ENCODE data around the gene ARHGEF6. TPM values are rescaled to one million over a fixed set of nuclear protein-coding genes. Genes with fewer than 3 reads are reported as not detected.

ARHGEF6 gene
- total and polyA plus RNA-seq, 4 donors = 4.9 to 22.4 (median 15.5) TPM

DNA sequence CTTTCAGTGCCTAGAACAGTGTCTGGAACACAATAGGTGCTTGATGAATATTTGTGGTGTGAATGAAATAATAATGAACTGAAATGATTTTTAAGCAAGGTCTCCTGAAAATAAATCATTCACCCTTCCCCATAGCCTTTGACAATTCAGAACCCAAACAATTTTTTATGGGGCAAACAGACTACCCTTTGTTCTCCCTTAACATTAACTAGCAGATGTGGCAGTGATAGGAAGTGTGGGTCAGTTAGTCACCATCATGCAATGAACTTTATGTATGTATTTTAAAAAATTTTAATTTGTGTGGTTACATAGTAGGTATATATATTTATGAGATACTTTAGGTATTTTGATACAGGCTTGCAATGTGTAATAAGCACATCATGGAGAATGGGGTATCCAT lies 160.0 kb downstream of the ARHGEF6 start:
- DNase-seq (no peak), ATAC-seq (ENCODE audit: insufficient read depth, low FRiP score) (no peak)
- H3K9me3 ChIP-seq (ENCODE audit: control insufficient read depth in 4 of 4, insufficient read depth in 3 of 4, low read length in 3 of 4) = no peaks in the 10 kb centered on the region
- TF ChIP-seq, protein P1, sequence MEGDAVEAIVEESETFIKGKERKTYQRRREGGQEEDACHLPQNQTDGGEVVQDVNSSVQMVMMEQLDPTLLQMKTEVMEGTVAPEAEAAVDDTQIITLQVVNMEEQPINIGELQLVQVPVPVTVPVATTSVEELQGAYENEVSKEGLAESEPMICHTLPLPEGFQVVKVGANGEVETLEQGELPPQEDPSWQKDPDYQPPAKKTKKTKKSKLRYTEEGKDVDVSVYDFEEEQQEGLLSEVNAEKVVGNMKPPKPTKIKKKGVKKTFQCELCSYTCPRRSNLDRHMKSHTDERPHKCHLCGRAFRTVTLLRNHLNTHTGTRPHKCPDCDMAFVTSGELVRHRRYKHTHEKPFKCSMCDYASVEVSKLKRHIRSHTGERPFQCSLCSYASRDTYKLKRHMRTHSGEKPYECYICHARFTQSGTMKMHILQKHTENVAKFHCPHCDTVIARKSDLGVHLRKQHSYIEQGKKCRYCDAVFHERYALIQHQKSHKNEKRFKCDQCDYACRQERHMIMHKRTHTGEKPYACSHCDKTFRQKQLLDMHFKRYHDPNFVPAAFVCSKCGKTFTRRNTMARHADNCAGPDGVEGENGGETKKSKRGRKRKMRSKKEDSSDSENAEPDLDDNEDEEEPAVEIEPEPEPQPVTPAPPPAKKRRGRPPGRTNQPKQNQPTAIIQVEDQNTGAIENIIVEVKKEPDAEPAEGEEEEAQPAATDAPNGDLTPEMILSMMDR (IDR thresholded peaks at IDR 0.05; ENCODE audit: control extremely low read depth, extremely low read depth) = no peak
- H3K36me3 ChIP-seq (ENCODE audit: control insufficient read depth in 4 of 4, insufficient read depth in 4 of 4, low read length in 4 of 4) = no peaks in the 10 kb centered on the region
- no peak overlapping the region for H3K9ac ChIP-seq (ENCODE audit: insufficient read depth in 1 of 2, low read length in 2 of 2)
- no peaks in the 10 kb centered on the region for H3K4me1 ChIP-seq (ENCODE audit: control insufficient read depth in 5 of 5, insufficient read depth in 5 of 5, low read length in 5 of 5)
- H3K27ac ChIP-seq (ENCODE audit: low read depth in 1 of 2, low read length in 1 of 2) = no peak overlapping the region
- no peak overlapping the region for H3K4me3 ChIP-seq
- peaks cover 0 to 13% (median 3%) of the 10 kb centered on the region in 3 donors for H3K27me3 ChIP-seq (ENCODE audit: control insufficient read depth in 3 of 3, insufficient read depth in 3 of 3, low read length in 2 of 3)

DNA sequence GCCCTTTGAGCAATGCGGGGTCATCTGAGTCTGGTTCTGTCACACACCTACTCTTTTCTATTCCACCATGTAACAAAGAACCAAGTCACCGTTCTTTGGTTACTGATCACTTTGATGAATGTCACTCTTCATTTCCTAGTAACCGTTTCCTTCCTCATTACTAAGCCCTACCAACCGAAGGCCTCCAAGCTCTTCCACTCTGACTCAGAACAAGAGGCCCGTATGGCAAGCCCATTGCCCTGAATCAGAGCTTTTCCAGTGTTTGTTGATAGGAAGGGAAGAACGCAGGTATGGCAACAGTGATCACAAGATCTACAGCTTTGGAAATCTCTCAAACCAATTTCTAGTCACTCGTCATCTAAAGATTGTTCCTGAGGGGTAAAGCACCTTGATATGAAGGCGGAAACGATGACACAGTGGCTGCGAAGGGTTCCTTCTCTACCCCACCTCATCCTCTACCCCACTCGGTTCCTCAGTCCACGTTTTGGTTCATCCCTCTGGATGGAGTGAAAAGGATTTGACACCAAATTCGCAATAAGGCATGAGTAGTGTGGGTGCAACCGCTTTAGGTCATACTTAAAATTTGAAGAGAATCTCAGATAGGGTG lies 160.7 kb downstream of the ARHGEF6 start:
- WGBS, 2 donors = 69 to 70% methylated on average over 14 of the region's 14 CpGs
- TF ChIP-seq, protein P1 (IDR thresholded peaks at IDR 0.05; ENCODE audit: control extremely low read depth, extremely low read depth) = no peak
- no peaks in the 10 kb centered on the region for H3K4me1 ChIP-seq (ENCODE audit: control insufficient read depth in 5 of 5, insufficient read depth in 5 of 5, low read length in 5 of 5)
- no peak overlapping the region for H3K4me3 ChIP-seq
- no peak overlapping the region for H3K9ac ChIP-seq (ENCODE audit: insufficient read depth in 1 of 2, low read length in 2 of 2)
- H3K9me3 ChIP-seq (ENCODE audit: control insufficient read depth in 4 of 4, insufficient read depth in 3 of 4, low read length in 3 of 4) = no peaks in the 10 kb centered on the region
- DNase-seq (no peak), ATAC-seq (ENCODE audit: insufficient read depth, low FRiP score) (no peak)
- no peak overlapping the region for H3K27ac ChIP-seq (ENCODE audit: low read depth in 1 of 2, low read length in 1 of 2)
- no peaks in the 10 kb centered on the region for H3K36me3 ChIP-seq (ENCODE audit: control insufficient read depth in 4 of 4, insufficient read depth in 4 of 4, low read length in 4 of 4)
- peaks cover 0 to 16% (median 3%) of the 10 kb centered on the region in 3 donors for H3K27me3 ChIP-seq (ENCODE audit: control insufficient read depth in 3 of 3, insufficient read depth in 3 of 3, low read length in 2 of 3)

DNA sequence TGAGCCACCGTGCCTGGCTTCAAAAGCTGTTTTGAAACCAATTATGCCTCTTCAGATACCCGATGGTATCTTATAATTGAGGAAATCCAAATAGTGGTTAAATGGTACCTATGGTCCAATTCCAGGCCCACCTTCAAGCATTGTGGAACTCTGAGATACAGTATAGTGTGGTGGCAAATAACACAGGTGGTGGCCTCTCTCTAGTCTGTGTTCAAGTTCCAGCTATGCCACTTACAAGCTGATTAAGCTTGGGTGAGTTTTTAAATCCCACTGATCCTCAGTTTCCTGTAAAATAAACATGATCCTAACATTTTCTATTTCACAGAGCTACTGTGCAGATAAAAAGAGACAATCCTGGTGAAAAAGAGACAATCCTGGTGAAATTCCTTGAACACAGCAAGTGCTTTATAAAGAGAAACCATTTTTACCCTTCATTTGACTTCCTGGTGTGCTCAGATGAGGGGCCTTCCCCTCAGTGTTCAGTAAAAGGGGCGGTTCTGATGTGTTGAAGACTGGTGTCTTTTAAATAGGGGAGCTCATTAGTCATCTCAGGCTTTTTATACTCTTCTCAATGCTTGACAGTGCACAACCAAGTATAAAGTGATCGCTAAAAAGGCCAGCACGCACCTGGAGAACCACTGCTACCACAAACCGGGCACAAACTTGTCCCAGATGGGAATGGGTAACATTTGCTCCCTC lies 163.6 kb downstream of the ARHGEF6 start:
- Histone ChIP-seq H3K4me1 (ENCODE audit: control insufficient read depth in 5 of 5, insufficient read depth in 5 of 5, low read length in 5 of 5) (no peaks in the 10 kb centered on the region), H3K27ac (ENCODE audit: low read depth in 1 of 2, low read length in 1 of 2) (no peak overlapping the region), H3K36me3 (ENCODE audit: control insufficient read depth in 4 of 4, insufficient read depth in 4 of 4, low read length in 4 of 4) (no peaks in the 10 kb centered on the region), H3K9me3 (ENCODE audit: control insufficient read depth in 4 of 4, insufficient read depth in 3 of 4, low read length in 3 of 4) (no peaks in the 10 kb centered on the region), H3K4me3 (no peak overlapping the region), H3K9ac (ENCODE audit: insufficient read depth in 1 of 2, low read length in 2 of 2) (no peak overlapping the region), H3K27me3 (ENCODE audit: control insufficient read depth in 3 of 3, insufficient read depth in 3 of 3, low read length in 2 of 3) (peaks cover 0 to 11% (median 3%) of the 10 kb centered on the region in 3 donors)
- TF ChIP-seq, protein P1 (IDR thresholded peaks at IDR 0.05; ENCODE audit: control extremely low read depth, extremely low read depth) = no peak
- 70 to 93% methylated on average over 6 of the region's 6 CpGs for WGBS, 2 donors
- DNase-seq (no peak), ATAC-seq (ENCODE audit: insufficient read depth, low FRiP score) (no peak)

Small RNA genes lying within 50 kb of the gene (small RNA-seq; reads per million reads assigned to genes)
- gene RF00019 (ENCODE audit: low replicate concordance) (not detected), gene RNU6-972P (ENCODE audit: low replicate concordance) (not detected)

Other genes starting within 250 kb of the ARHGEF6 start
- 10 to 100 TPM in 1 of 2 donors, under 1 TPM in 1; 0.40 to 13.8 TPM for gene VGLL1, start 248.7 kb downstream of the ARHGEF6 start, total RNA-seq
- gene VGLL1, start 248.7 kb downstream of the ARHGEF6 start, polyA plus RNA-seq = 1 to 10 TPM; 2.1 to 2.4 TPM
- gene CD40LG, start 132.8 kb downstream of the ARHGEF6 start, total RNA-seq = under 1 TPM; 0.46 to 0.74 TPM
- under 1 TPM; 0.20 to 0.54 TPM for gene CD40LG, start 132.8 kb downstream of the ARHGEF6 start, polyA plus RNA-seq
- 100 to 1,000 TPM; 125 to 280 TPM for gene RBMX, start 99.8 kb upstream of the ARHGEF6 start, total RNA-seq
- gene RBMX, start 99.8 kb upstream of the ARHGEF6 start, polyA plus RNA-seq = 100 to 1,000 TPM in 1 of 2 donors, 10 to 100 TPM in 1; 89.0 to 101 TPM

Data from lung (tissue), 13 donors.